MM.1S (cell line): Measurements from ENCODE around the gene RTL5.

Experiments used
- EZH2 ChIP-seq: fragments of 300-600 bp; sonication (generic); optimal IDR thresholded peaks from 2 replicates; pipeline ENCODE3; 2017; ENCODE audit warnings: low read depth, mild to moderate bottlenecking, antibody characterized with exemption, low read length, mixed read lengths
- EZH2phosphoT487 ChIP-seq: fragments of 300-600 bp; sonication (generic); IDR thresholded peaks from 2 replicates; pipeline ENCODE4 v1.6.1; 2018; ENCODE audit warnings: antibody characterized with exemption, low read length
- TF ChIP-seq, protein P1 (sequence below): fragments of 300-600 bp; sonication (generic); IDR thresholded peaks from 2 replicates; pipeline ENCODE4 v1.5.1; 2016; ENCODE audit warnings: antibody characterized with exemption, low read length, mixed read lengths

DNA sequence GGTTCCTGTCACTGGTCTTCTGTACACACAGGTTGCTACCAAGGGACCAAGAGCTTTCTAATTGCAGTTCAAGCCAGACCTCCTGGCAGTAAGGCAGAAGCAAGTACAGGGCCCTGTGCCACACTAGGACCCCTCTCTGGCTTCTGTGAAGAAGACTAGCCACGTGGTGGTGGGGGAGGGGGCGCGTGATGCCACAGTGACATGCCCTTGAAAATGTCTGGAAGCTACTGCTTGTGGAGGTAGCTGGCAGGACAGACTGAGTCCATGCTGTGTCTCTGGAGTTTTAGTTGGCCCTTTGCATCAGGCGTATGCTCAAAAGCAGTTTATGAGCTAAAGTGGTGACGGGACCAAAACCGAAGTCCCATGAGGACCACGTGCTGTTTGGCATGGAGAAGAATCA lies 50.9 kb downstream of the RTL5 start:
- TF ChIP-seq, protein P1, sequence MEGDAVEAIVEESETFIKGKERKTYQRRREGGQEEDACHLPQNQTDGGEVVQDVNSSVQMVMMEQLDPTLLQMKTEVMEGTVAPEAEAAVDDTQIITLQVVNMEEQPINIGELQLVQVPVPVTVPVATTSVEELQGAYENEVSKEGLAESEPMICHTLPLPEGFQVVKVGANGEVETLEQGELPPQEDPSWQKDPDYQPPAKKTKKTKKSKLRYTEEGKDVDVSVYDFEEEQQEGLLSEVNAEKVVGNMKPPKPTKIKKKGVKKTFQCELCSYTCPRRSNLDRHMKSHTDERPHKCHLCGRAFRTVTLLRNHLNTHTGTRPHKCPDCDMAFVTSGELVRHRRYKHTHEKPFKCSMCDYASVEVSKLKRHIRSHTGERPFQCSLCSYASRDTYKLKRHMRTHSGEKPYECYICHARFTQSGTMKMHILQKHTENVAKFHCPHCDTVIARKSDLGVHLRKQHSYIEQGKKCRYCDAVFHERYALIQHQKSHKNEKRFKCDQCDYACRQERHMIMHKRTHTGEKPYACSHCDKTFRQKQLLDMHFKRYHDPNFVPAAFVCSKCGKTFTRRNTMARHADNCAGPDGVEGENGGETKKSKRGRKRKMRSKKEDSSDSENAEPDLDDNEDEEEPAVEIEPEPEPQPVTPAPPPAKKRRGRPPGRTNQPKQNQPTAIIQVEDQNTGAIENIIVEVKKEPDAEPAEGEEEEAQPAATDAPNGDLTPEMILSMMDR, result no peak
- TF ChIP-seq EZH2 (no peak), EZH2phosphoT487 (no peak)
